T-cell (primary cell): ENCODE results near the gene TYW3. TPM values are rescaled to one million over a fixed set of nuclear protein-coding genes. Genes with fewer than 3 reads are reported as not detected.
"Not testable (repeated sequence)": the region's sequence is repeated elsewhere in the genome, so short reads cannot be mapped to it uniquely, and the experiment has no call there.

Experiments used
- ATAC-seq, 4 experiments: fragments of 200-7000 bp in 3 of 4; fragments of 150-1000 bp in 1 of 4; cut with Tn5 transposase; replicated peaks in 1 of 4; 1 replicate in 3 of 4; 2 replicates in 1 of 4; pipeline ENCODE4 v1.10.0; 2021; ENCODE audit warnings: moderate library complexity in 3 of 4, mild to moderate bottlenecking in 2 of 4, moderate number of reproducible peaks in 1 of 4
- CTCF ChIA-PET, 2 donors: fragments of 300-600 bp; sonication (Branson Sonifier 250); formaldehyde crosslinking; loops; one replicate each; lab custom pipeline; 2022; ENCODE audit warnings: antibody characterized with exemption in 2 of 2; lab: Charles Lee
- POLR2A ChIA-PET, 2 donors: fragments of 300-600 bp; sonication (Branson Sonifier 250); formaldehyde crosslinking; loops; one replicate each; lab custom pipeline; 2022; ENCODE audit warnings: antibody characterized with exemption in 2 of 2; lab: Charles Lee
- DNase-seq, 35 experiments: peaks; one replicate each; pipeline versions ENCODE4 v3.0.0 to v3.0.0-alpha.2; 2013 to 2023
- H3K27ac ChIP-seq: one replicate; pipeline ENCODE4 v1.5.1; 2013; ENCODE audit warnings: low read length
- H3K27me3 ChIP-seq, 2 experiments: replicated peaks in 1 of 2; 1 replicate in 1 of 2; 2 replicates in 1 of 2; pipeline versions ENCODE4 v1.6.1 to v1.7.0; 2013; ENCODE audit warnings: low read length in 1 of 2, mixed read lengths in 1 of 2; ENCODE audit not compliant: control insufficient read depth in 2 of 2, insufficient read depth in 2 of 2; ENCODE audit errors: extremely low read depth in 1 of 2
- H3K36me3 ChIP-seq, 2 donors: 1 replicate in 1 of 2; 2 replicates in 1 of 2; pipeline versions ENCODE4 v1.6.1 to v1.7.0; 2013; ENCODE audit warnings: low read length in 1 of 2; ENCODE audit not compliant: control insufficient read depth in 2 of 2, insufficient read depth in 1 of 2; ENCODE audit errors: extremely low read depth in 1 of 2
- H3K4me1 ChIP-seq, 2 experiments: 1 replicate in 1 of 2; 2 replicates in 1 of 2; pipeline versions ENCODE4 v1.6.1 to v1.7.0; 2013; ENCODE audit warnings: low read length in 2 of 2, mixed read lengths in 1 of 2; ENCODE audit not compliant: insufficient read depth in 2 of 2, control insufficient read depth in 1 of 2; ENCODE audit errors: extremely low read depth in 1 of 2
- H3K4me3 ChIP-seq, 2 donors: 1 replicate in 1 of 2; 2 replicates in 1 of 2; pipeline versions ENCODE4 v1.5.1 to v1.7.0; 2013; ENCODE audit warnings: mild to moderate bottlenecking in 2 of 2, low read length in 1 of 2, moderate library complexity in 1 of 2; ENCODE audit not compliant: control insufficient read depth in 1 of 2; ENCODE audit errors: extremely low read depth in 1 of 2
- H3K9me3 ChIP-seq: 2 replicates; pipeline ENCODE4 v1.7.0; 2013
- H3K27ac Mint-ChIP-seq, 2 donors: one replicate each; pipeline ENCODE4 v1.8.0; 2020 to 2021; ENCODE audit warnings: mild to moderate bottlenecking in 2 of 2, mixed read lengths in 2 of 2
- H3K27me3 Mint-ChIP-seq, 2 donors: one replicate each; pipeline ENCODE4 v1.8.0; 2021 to 2022; ENCODE audit warnings: mixed read lengths in 2 of 2
- H3K36me3 Mint-ChIP-seq: one replicate; pipeline ENCODE4 v1.8.0; 2021; ENCODE audit warnings: mixed read lengths
- H3K4me1 Mint-ChIP-seq, 3 donors: one replicate each; pipeline ENCODE4 v1.8.0; 2020 to 2022; ENCODE audit warnings: mixed read lengths in 3 of 3, mild to moderate bottlenecking in 1 of 3
- H3K4me3 Mint-ChIP-seq, 3 donors: one replicate each; pipeline ENCODE4 v1.8.0; 2020 to 2022; ENCODE audit warnings: mild to moderate bottlenecking in 3 of 3, mixed read lengths in 3 of 3, moderate library complexity in 3 of 3
- H3K9me3 Mint-ChIP-seq, 3 donors: one replicate each; pipeline ENCODE4 v1.8.0; 2020 to 2022; ENCODE audit warnings: mixed read lengths in 3 of 3
- WGBS: methylation state at CpG from one replicate; pipeline ENCODE4 v1.1.5; 2013; ENCODE audit warnings: missing lambda C conversion rate; ENCODE audit not compliant: insufficient coverage; 5-methylcytosine and 5-hydroxymethylcytosine counted together
- total RNA-seq, 35 experiments: library from RNA in 6 of 35; stranded (reverse) in 6 of 35; fragments of 120-200 nt in 1 of 35; gene quantifications; one replicate each; pipeline versions ENCODE4 v1.2.1 to v1.2.4 and lab custom pipeline; 2013 to 2026

Gene TYW3
- total RNA-seq, 5 donors from 2014 or later (not counting 1 experiment from before 2014, with no cell fraction given): 12.7 to 16.1 (median 13.7) TPM

DNA sequence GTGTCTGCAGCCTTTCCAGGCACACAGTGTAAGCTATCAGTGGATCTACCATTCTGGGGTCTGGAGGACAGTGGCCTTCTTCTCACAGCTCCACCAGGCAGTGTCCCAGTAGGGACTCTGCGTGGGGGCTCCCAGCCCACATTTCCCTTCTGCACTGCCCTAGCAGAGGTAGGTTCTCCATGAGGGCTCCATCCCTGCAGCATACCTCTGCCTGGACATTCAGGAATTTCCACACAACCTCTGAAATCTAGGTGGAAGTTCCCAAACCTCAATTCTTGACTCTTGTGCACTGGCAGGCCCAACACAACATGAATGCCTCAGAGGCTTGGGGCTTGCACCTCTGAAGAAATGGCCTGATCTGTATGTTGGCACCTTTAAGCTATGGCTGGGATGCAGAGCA is 6.9 kb upstream of the TYW3 start:
- WGBS: 100% methylated on average over 1 of the region's 1 CpG
- ATAC-seq: no peak
- Histone ChIP-seq H3K4me1 (no peaks in the 10 kb centered on the region), H3K9me3 (no peaks in the 10 kb centered on the region), H3K27ac (no peak overlapping the region), H3K27me3 (no peaks in the 10 kb centered on the region), H3K4me3 (no peak overlapping the region), H3K36me3 (peaks cover 0 to 24% of the 10 kb centered on the region in 2 donors)
- ChIA-PET CTCF (no interaction called here), POLR2A (no interaction called here)
- Mint-ChIP-seq H3K27me3 (no peaks in the 10 kb centered on the region), H3K9me3 (no peaks in the 10 kb centered on the region), H3K36me3 (peaks cover 77% of the 10 kb centered on the region), H3K4me3 (no peak overlapping the region), H3K27ac (no peak overlapping the region), H3K4me1 (peaks cover 12 to 31% (median 25%) of the 10 kb centered on the region in 3 donors)
- DNase-seq: no peak

DNA sequence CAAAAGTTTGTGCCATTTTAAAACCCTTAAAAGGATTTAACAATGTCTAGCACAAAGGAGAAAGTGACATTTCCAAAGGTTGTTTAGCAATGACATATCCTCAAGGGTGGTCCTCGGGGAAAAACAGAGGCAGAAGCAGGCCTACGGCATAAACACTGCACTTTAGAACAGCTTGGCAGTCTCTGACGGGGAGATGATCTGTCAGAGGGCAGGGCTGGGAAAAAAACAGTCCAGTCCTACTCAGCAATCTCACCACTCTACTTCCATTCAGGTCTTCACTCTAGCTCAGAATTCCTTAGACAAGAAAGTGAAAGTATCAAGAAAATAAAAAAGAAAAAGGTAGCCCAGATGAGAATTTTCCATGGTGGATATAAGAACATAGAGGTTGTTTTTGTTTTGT is 4.2 kb upstream of the TYW3 start:
- Mint-ChIP-seq H3K27ac (no peak overlapping the region), H3K9me3 (no peaks in the 10 kb centered on the region), H3K36me3 (peaks cover 56% of the 10 kb centered on the region), H3K4me1 (peaks cover 27 to 41% (median 39%) of the 10 kb centered on the region in 3 donors), H3K27me3 (no peaks in the 10 kb centered on the region), H3K4me3 (no peak overlapping the region)
- ATAC-seq (no peak), DNase-seq (no peak)
- ChIA-PET CTCF (no interaction called here), POLR2A (no interaction called here)
- no peaks in the 10 kb centered on the region for H3K9me3 ChIP-seq
- peaks cover 0 to 6% of the 10 kb centered on the region in 2 donors for H3K36me3 ChIP-seq
- 100% methylated on average over 2 of the region's 3 CpGs for WGBS
- H3K27me3 ChIP-seq: no peaks in the 10 kb centered on the region
- no peak overlapping the region for H3K27ac ChIP-seq
- H3K4me1 ChIP-seq: peaks cover 0 to 12% of the 10 kb centered on the region in 2 experiments
- no peak overlapping the region for H3K4me3 ChIP-seq

DNA sequence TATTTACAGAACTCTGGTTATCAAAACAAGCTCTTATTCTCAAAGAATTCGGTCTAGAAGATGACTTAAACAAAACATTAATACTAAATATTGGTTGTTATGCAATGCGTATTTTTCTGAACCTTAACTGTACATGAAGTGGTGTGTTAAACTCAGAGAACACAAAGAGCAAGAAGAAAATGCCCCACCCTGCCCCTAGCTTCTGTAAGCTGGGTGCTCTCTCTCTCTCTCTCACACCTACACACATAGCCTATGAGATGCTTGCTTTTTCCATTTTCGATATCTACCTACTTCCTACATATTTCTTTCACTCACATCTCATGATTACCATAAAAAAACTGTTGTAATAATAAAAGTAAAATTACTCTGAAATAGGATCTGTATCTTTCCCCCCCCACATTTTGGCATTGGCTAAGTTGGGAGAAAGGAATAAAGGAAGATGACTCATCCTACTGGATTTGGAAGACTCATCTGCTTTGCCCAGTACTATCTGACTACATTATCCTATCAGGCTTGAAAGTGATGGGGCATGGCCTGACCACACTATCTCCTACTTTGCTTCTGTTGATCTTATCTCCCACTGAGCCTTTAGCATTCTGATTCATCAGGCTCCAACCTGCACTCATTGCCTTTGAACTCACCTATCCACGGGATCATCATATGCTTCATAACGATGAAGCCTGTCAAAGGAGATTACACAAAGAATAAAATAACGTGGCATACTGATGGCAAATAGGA is 3.0 kb upstream of the TYW3 start:
- Histone ChIP-seq H3K36me3 (peaks cover 0 to 6% of the 10 kb centered on the region in 2 donors), H3K27me3 (no peaks in the 10 kb centered on the region), H3K4me3 (no peak overlapping the region), H3K9me3 (no peaks in the 10 kb centered on the region), H3K4me1 (peaks cover 9 to 23% of the 10 kb centered on the region in 2 experiments), H3K27ac (no peak overlapping the region)
- H3K4me3 Mint-ChIP-seq: no peak overlapping the region
- peaks cover 39 to 53% (median 51%) of the 10 kb centered on the region in 3 donors for H3K4me1 Mint-ChIP-seq
- POLR2A ChIA-PET: no interaction called here
- WGBS: no CpG with 5 or more reads among the region's 6 CpGs
- ATAC-seq (no peak), DNase-seq (no peak)
- no peaks in the 10 kb centered on the region for H3K27me3 Mint-ChIP-seq
- H3K9me3 Mint-ChIP-seq: no peaks in the 10 kb centered on the region
- H3K36me3 Mint-ChIP-seq: peaks cover 47% of the 10 kb centered on the region
- peak overlapping the region in 1 of 2 donors; percentile 4 for H3K27ac Mint-ChIP-seq
- CTCF ChIA-PET: interaction anchor here in 1 of 2 donors (0.7 to 1.3 kb wide), 2 partner anchors 23 to 40 kb away, joined by 3 to 5 read pairs; no protein-coding TSS in a partner anchor

DNA sequence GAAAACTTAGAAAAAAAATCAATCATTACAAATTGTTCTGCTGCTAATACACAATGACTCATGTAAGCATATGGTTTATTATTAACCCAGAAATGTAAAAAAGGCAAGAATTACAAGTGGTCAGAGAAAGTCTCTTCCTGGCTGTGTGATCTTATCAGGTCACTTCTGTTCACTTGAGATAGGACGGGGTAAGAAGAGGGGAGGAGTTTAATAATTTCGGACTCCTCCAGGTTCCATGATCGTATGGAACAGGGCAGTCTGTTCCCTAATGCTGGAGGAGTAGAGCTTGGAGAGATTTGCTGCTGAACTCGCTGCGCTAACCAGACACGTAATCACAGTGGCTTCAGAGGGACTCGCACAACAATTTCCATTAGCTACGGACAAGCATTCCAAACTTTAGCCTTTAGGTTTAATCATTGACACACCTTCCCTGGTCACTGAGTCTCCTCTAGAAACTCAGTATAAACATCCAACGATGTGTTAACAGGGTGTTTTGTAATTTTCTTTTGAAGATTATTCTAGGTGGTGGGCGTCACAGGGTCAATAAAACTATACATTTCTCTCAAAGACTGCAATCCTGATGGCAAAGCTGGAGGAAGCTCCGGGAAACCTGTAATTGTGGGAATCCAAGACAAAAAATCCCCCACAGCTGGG is 1.4 kb upstream of the TYW3 start:
- ChIA-PET POLR2A (interaction anchor here in 1 of 2 donors (0.7 kb wide), 1 partner anchor 9 kb away, joined by 5 read pairs; no protein-coding TSS in a partner anchor), CTCF (interaction anchor here in 1 of 2 donors (1.2 kb wide), 1 partner anchor 42 kb away, joined by 3 read pairs; no protein-coding TSS in a partner anchor)
- Histone ChIP-seq H3K4me1 (peaks cover 11 to 23% of the 10 kb centered on the region in 2 experiments), H3K27me3 (no peaks in the 10 kb centered on the region), H3K4me3 (no peak overlapping the region), H3K36me3 (peaks cover 0 to 6% of the 10 kb centered on the region in 2 donors), H3K9me3 (no peaks in the 10 kb centered on the region), H3K27ac (no peak overlapping the region)
- no peak for DNase-seq
- Mint-ChIP-seq H3K36me3 (peaks cover 34% of the 10 kb centered on the region), H3K27me3 (no peaks in the 10 kb centered on the region), H3K4me1 (peaks cover 47 to 63% (median 51%) of the 10 kb centered on the region in 3 donors), H3K4me3 (peak overlapping the region; percentile 45 to 89 (median 67)), H3K27ac (peak overlapping the region; percentile 2 to 11), H3K9me3 (no peaks in the 10 kb centered on the region)
- 90% methylated on average over 8 of the region's 11 CpGs for WGBS
- ATAC-seq: no peak

DNA sequence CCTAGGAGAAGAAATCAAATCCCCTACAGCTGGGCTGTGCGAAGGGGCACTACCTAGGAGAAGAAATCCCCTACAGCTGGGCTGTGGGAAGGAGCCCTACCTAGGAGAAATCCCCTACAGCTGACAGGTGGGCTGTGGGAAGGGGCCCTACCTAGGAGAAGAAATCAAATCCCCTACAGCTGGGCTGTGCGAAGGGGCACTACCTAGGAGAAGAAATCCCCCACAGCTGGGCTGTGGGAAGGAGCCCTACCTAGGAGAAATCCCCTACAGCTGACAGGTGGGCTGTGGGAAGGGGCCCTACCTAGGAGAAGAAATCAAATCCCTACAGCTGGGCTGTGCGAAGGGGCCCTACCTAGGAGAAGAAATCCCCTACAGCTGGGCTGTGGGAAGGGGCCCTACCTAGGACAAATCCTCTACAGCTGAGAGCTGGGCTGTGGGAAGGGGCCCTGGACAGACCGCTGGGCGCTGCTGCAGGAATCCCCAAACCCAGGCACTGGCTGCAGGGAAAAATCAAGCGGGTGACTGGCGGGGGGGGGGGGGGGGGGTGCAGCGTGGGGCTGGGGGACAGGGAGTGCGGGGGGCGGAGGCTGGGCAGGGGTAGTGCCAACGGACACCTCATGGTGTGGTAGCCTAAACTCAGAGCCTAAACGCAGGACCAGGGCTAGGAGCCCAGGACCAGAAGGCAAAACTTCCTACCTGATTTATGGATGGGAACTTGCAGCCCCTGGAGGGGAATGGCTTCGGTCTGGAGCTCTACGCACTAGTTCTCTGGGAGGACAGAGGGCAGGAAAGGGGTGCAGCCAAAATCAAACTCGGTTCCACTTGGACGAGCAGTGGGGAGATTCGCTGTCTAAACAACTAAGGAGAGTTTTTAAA is 643 bp upstream of the TYW3 start:
- H3K4me1 Mint-ChIP-seq: peaks cover 47 to 65% (median 50%) of the 10 kb centered on the region in 3 donors
- ATAC-seq (peak; percentile 12 to 25 (median 18)), DNase-seq (peak in 7 of 35 experiments; percentile 1 to 29 (median 3))
- H3K27me3 Mint-ChIP-seq, H3K27me3 ChIP-seq, H3K9me3 ChIP-seq, H3K9me3 Mint-ChIP-seq: not testable (repeated sequence)
- 0% methylated on average over 2 of the region's 17 CpGs for WGBS
- H3K4me3 Mint-ChIP-seq: peak overlapping the region; percentile 89 to 96 (median 94)
- peak overlapping the region; percentile 96 for H3K27ac Mint-ChIP-seq
- CTCF ChIA-PET: interaction anchor here (1.0 to 1.9 kb wide), 5 partner anchors 18 to 153 kb away, joined by 3 to 10 read pairs (median 3); no protein-coding TSS in a partner anchor
- Histone ChIP-seq H3K4me3 (peak overlapping the region; percentile 85 to 100), H3K27ac (peak overlapping the region; percentile 88), H3K4me1 (peaks cover 11 to 23% of the 10 kb centered on the region in 2 experiments), H3K36me3 (peaks cover 0 to 12% of the 10 kb centered on the region in 2 donors)
- POLR2A ChIA-PET: interaction anchor here in 1 of 2 donors (0.7 kb wide), 1 partner anchor 10 kb away, joined by 5 read pairs; no protein-coding TSS in a partner anchor
- H3K36me3 Mint-ChIP-seq: peaks cover 32% of the 10 kb centered on the region
